Pancreas (tissue), 10 donors: ENCODE measurements around the gene PNO1. TPM values are rescaled to one million over a fixed set of nuclear protein-coding genes. Genes with fewer than 3 reads are reported as not detected.

Experiments used
- ATAC-seq, 4 donors: fragments of 200-7000 bp; cut with Tn5 transposase; one replicate each; pipeline versions ENCODE4 v1.8.0 to v1.9.1; 2020; ENCODE audit warnings: mild to moderate bottlenecking in 4 of 4, moderate library complexity in 4 of 4
- DNase-seq, 6 donors: peaks; one replicate each; pipeline ENCODE4 v3.0.0-alpha.2; 2020
- FAIRE-seq: peaks from 2 replicates; lab custom pipeline; 2012; peaks lifted over from hg19 to GRCh38; lab: Jason Lieb, UNC
- H3K27ac ChIP-seq, 4 donors: fragments of 200-600 bp; sonication (generic); 1 replicate in 3 of 4; 2 replicates in 1 of 4; pipeline versions ENCODE4 v1.5.0 to v1.8.0; 2020
- H3K27me3 ChIP-seq, 4 donors: fragments of 200-600 bp; one replicate each; pipeline ENCODE4 v1.8.0; 2021
- H3K36me3 ChIP-seq, 3 donors: fragments of 200-600 bp; sonication (generic) in 1 of 3; one replicate each; pipeline versions ENCODE4 v1.5.0 to v1.8.0; 2020 to 2021
- H3K4me1 ChIP-seq, 3 donors: fragments of 200-600 bp; one replicate each; pipeline ENCODE4 v1.8.0; 2021
- H3K4me3 ChIP-seq, 4 donors: fragments of 200-600 bp; sonication (generic) in 2 of 4; one replicate each; pipeline versions ENCODE4 v1.5.0 to v1.8.0; 2020 to 2021
- H3K9me3 ChIP-seq, 4 donors: fragments of 200-600 bp; one replicate each; pipeline ENCODE4 v1.8.0; 2021
- WGBS, 2 donors: extraction: QIAGEN DNeasy Blood & Tissue Kit; methylation state at CpG; one replicate each; pipeline ENCODE4 v1.1.7; 2013; 5-methylcytosine and 5-hydroxymethylcytosine counted together
- intact Hi-C, 3 donors: fragments of 100-400 bp; cut with DNase I; formaldehyde crosslinking; loops; one replicate each; pipeline versions ENCODE4 v1.11.1 to v1.14.2; 2022
- polyA plus RNA-seq, 2 donors: library from polyadenylated mRNA; stranded (reverse); fragments of 200-250 nt; gene quantifications; one replicate each; pipeline ENCODE4 v1.2.3, GENCODE V29; 2013
- total RNA-seq, 6 donors: library from RNA; stranded (reverse); fragmentation: NEBNext Ultra II Directional in 4 of 6; extraction: Animal tissue kit (Norgen Biotek cat#: 25700) in 4 of 6; gene quantifications; one replicate each; pipeline versions ENCODE4 v1.2.1 to v1.2.4, GENCODE V29; 2021 to 2023
- TF ChIP-seq, protein P1 (sequence below), 4 donors: fragments of 200-600 bp; sonication (generic) in 3 of 4; IDR thresholded peaks; one replicate each; pipeline versions ENCODE4 v1.5.0 to v1.8.0; 2021; ENCODE audit warnings: antibody characterized with exemption in 4 of 4
- donor health status: healthy with polysubstance abuse.
- donor health status: DM: no; HTN: no; CAD: no; lungs with moderate emphysema.
- donor health status: DM: no; HTN: no; CAD: no.
- donor health status: control.
- donor health status: control.
- donor health status: Bipolar disorder and iron deficiency.
- donor health status: DM: yes; HTN: yes; CAD: no.
- donor health status: DM: no; HTN: no; CAD: no.
- donor health status: DM: no; HTN: no; CAD: no.
- donor health status: DM: yes; HTN: yes; CAD: no.

The PNO1 gene
- total and polyA plus RNA-seq, 8 donors, result 3.5 to 8.2 (median 5.3) TPM

GRCh38 chr2:68167186-68167585, 9.5 kb downstream of the PNO1 start:
- TF ChIP-seq, protein P1, sequence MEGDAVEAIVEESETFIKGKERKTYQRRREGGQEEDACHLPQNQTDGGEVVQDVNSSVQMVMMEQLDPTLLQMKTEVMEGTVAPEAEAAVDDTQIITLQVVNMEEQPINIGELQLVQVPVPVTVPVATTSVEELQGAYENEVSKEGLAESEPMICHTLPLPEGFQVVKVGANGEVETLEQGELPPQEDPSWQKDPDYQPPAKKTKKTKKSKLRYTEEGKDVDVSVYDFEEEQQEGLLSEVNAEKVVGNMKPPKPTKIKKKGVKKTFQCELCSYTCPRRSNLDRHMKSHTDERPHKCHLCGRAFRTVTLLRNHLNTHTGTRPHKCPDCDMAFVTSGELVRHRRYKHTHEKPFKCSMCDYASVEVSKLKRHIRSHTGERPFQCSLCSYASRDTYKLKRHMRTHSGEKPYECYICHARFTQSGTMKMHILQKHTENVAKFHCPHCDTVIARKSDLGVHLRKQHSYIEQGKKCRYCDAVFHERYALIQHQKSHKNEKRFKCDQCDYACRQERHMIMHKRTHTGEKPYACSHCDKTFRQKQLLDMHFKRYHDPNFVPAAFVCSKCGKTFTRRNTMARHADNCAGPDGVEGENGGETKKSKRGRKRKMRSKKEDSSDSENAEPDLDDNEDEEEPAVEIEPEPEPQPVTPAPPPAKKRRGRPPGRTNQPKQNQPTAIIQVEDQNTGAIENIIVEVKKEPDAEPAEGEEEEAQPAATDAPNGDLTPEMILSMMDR (IDR thresholded peaks at IDR 0.05), result no peak
- Histone ChIP-seq H3K36me3 (peaks cover 0 to 22% (median 4%) of the 10 kb centered on the region in 3 donors), H3K27me3 (no peaks in the 10 kb centered on the region), H3K4me3 (no peak overlapping the region), H3K27ac (no peak overlapping the region), H3K9me3 (no peaks in the 10 kb centered on the region), H3K4me1 (no peaks in the 10 kb centered on the region)
- WGBS, 2 donors, result 35 to 56% methylated on average over 3 of the region's 3 CpGs
- ATAC-seq (no peak), DNase-seq (no peak), FAIRE-seq (no peak)
- intact Hi-C loops, result no loop called here

DNA sequence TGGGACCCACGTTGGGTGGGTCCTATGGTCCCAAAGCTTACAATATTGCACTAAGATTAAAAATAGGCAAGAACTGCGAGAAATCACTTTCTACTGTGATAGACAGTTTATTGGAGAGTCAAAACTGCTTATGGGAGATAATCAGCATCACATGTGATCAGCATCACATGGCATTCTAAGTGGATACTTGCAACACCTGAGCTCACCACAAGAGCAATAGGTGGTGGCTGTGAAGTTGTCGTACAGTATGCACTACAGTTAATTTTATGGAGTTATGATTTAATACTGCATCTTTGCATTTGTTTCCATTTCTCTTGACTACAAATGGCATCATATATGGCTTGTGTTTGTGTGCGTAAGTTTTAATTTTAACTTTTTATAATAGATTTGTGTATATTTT, 11.6 kb downstream of the PNO1 start:
- 89 to 95% methylated on average over 4 of the region's 4 CpGs for WGBS, 2 donors
- ATAC-seq (no peak), DNase-seq (no peak), FAIRE-seq (no peak)
- Histone ChIP-seq H3K27me3 (no peaks in the 10 kb centered on the region), H3K36me3 (peaks cover 0 to 5% (median 0%) of the 10 kb centered on the region in 3 donors), H3K9me3 (no peaks in the 10 kb centered on the region), H3K27ac (no peak overlapping the region), H3K4me3 (no peak overlapping the region), H3K4me1 (no peaks in the 10 kb centered on the region)
- TF ChIP-seq, protein P1 (IDR thresholded peaks at IDR 0.05), result no peak
- intact Hi-C loops, result no loop called here

GRCh38 chr2:68171146-68171545, 13.5 kb downstream of the PNO1 start:
- ATAC-seq (no peak), DNase-seq (no peak), FAIRE-seq (no peak)
- Histone ChIP-seq H3K4me3 (no peak overlapping the region), H3K9me3 (no peaks in the 10 kb centered on the region), H3K36me3 (peaks cover 0 to 5% (median 4%) of the 10 kb centered on the region in 3 donors), H3K4me1 (no peaks in the 10 kb centered on the region), H3K27ac (no peak overlapping the region), H3K27me3 (no peaks in the 10 kb centered on the region)
- TF ChIP-seq, protein P1 (IDR thresholded peaks at IDR 0.05), result no peak
- WGBS, 2 donors, result 89 to 91% methylated on average over 7 of the region's 7 CpGs
- intact Hi-C loops, result no loop called here

GRCh38 chr2:68171684-68172083, 14.0 kb downstream of the PNO1 start:
- peaks cover 0 to 5% (median 4%) of the 10 kb centered on the region in 3 donors for H3K36me3 ChIP-seq
- ATAC-seq, result no peak
- 90 to 91% methylated on average over 4 of the region's 4 CpGs for WGBS, 2 donors
- no peak for FAIRE-seq
- H3K4me3 ChIP-seq, result no peak overlapping the region
- TF ChIP-seq, protein P1 (IDR thresholded peaks at IDR 0.05), result no peak
- intact Hi-C loops, result no loop called here
- no peaks in the 10 kb centered on the region for H3K4me1 ChIP-seq
- H3K27me3 ChIP-seq, result no peaks in the 10 kb centered on the region
- no peaks in the 10 kb centered on the region for H3K9me3 ChIP-seq
- no peak for DNase-seq
- no peak overlapping the region for H3K27ac ChIP-seq

DNA sequence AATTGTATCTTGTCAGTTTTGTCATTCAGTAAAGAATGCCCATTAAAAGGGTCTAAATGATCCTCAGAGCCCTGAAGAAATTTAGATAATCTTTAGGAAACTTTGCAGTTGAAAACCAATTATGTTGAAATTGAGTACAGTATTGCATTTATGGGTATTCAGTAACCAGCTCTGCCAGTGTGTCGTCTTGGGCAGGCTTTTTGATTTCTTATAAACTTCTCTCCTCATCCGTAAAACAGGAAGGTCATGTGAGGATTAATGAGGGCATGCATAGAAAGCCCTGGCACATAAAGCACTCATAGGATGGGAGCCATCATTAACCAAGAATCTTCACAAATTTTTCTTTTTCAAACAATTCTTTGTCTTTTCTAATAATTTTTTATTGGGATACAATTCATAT, 14.8 kb downstream of the PNO1 start:
- DNase-seq (no peak), ATAC-seq (no peak), FAIRE-seq (no peak)
- no peak overlapping the region for H3K4me3 ChIP-seq
- 62 to 75% methylated on average over 2 of the region's 2 CpGs for WGBS, 2 donors
- H3K4me1 ChIP-seq, result no peaks in the 10 kb centered on the region
- H3K9me3 ChIP-seq, result no peaks in the 10 kb centered on the region
- no peaks in the 10 kb centered on the region for H3K27me3 ChIP-seq
- TF ChIP-seq, protein P1 (IDR thresholded peaks at IDR 0.05), result no peak
- peaks cover 0 to 5% (median 4%) of the 10 kb centered on the region in 3 donors for H3K36me3 ChIP-seq
- intact Hi-C loops, result no loop called here
- H3K27ac ChIP-seq, result no peak overlapping the region
